HUES48 (cell line): ENCODE measurements around the gene PLAAT2.
A peak's percentile ranks its signal among the peaks of the same experiment; 100 is the strongest.

Experiments
- H3K27ac ChIP-seq: one replicate; pipeline ENCODE4 v1.7.0; 2013; ENCODE audit warnings: low read depth, low read length, inconsistent platforms
- H3K27me3 ChIP-seq: 2 replicates; pipeline ENCODE4 v1.6.1; 2013; ENCODE audit warnings: mild to moderate bottlenecking, low read length; ENCODE audit not compliant: control insufficient read depth, insufficient read depth
- H3K36me3 ChIP-seq: 2 replicates; pipeline ENCODE4 v1.6.1; 2013; ENCODE audit warnings: low read length; ENCODE audit not compliant: control insufficient read depth, insufficient read depth
- H3K4me1 ChIP-seq: 2 replicates; pipeline ENCODE4 v1.6.1; 2013; ENCODE audit warnings: mild to moderate bottlenecking, low read length; ENCODE audit not compliant: control insufficient read depth, insufficient read depth
- H3K4me3 ChIP-seq: 2 replicates; pipeline ENCODE4 v1.5.1; 2013; ENCODE audit warnings: mild to moderate bottlenecking, low read depth, low read length
- H3K9ac ChIP-seq: 2 replicates; pipeline ENCODE4 v1.6.1; 2013; ENCODE audit warnings: mild to moderate bottlenecking, low read depth, low read length, moderate library complexity
- H3K9me3 ChIP-seq: 2 replicates; pipeline ENCODE4 v1.6.1; 2013; ENCODE audit warnings: low read length; ENCODE audit not compliant: control insufficient read depth, insufficient read depth

PLAAT2 gene

DNA sequence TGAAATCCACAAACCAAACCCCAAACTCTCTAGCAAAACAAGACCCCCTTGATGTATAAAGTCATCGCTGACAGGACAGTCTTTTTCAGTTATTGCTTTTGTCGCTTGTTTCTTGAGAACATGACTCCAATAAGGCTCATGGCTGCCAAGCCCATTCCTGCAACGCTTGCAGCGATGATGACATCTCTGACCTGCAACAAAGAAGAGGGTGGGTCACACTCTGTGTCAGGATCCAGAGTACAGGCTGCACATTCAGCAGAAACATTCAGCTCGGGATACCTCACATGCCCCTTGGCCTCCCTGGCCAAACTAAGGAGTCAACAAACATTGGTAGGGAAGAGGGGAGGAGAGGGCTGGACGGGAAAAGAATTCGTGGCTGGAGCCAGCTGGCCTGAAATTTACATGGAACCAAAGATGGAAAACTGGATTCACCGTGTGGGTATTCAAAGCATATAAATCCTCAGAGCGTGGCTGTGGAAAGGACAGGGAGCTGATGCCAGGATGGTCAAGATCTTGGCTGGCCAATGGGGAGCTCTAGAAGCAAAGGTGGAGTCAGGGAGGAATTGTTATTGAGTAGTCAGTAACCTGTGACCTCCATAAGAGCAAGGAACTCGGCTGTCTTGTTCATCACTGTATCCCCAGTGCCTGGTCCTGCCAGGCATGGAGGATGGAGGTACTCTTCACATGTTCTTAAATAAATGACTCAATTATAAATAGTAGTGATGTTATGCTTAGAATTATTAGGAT, 11.8 kb upstream of the PLAAT2 start:
- Histone ChIP-seq H3K27me3 (no peaks in the 10 kb centered on the region), H3K27ac (peak overlapping the region; percentile 18), H3K9me3 (peaks cover 3% of the 10 kb centered on the region), H3K36me3 (peaks cover 40% of the 10 kb centered on the region), H3K9ac (no peak overlapping the region), H3K4me3 (no peak overlapping the region), H3K4me1 (no peaks in the 10 kb centered on the region)

DNA sequence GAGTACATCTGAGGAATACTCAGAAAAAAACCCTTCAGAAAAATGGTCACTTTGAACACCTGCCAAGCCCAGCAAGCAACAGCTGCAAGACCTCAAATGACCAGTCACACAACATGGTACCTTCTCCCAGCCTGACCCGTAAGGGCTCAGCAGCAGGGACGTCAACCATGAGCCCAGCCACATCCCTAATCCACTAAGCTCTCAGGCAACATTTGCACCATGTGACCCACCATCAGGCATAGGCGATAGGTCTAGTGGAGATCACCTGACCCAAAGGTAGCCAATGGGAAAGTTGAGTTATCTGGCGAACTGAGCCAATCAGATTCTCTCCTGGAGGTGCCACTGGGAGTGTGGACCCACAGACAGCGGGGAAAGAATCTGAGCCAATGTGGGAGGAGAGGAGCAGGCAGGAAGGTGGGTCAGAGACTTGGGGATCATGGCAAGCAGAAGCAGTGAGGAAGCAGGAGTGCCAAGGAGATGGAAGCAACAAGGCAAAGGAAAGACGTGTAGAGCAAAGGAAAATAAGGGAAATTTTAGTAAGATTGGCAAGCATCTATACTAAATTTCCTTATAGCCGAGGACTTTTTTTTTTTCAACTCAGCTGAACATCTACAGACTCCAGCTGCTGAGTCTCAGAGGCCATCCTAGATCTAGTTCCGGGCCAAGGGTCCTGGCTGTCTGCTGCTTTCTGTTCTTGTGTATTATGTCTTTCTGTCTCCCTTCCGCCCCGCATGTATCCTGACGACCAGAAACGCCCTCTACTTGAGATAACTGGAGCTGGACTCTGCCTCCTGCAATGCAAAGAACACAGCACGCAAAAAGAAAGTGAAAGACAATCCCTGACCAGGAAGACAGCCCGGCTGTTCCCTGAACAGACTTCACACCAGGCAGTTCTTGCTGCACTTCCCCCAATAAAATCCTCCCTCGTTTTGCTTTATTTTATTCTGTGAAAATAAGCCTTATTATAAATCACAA, 11.0 kb upstream of the PLAAT2 start:
- no peaks in the 10 kb centered on the region for H3K9me3 ChIP-seq
- peak overlapping the region; percentile 18 for H3K27ac ChIP-seq
- no peak overlapping the region for H3K9ac ChIP-seq
- no peak overlapping the region for H3K4me3 ChIP-seq
- no peaks in the 10 kb centered on the region for H3K27me3 ChIP-seq
- peaks cover 37% of the 10 kb centered on the region for H3K36me3 ChIP-seq
- H3K4me1 ChIP-seq: no peaks in the 10 kb centered on the region

DNA sequence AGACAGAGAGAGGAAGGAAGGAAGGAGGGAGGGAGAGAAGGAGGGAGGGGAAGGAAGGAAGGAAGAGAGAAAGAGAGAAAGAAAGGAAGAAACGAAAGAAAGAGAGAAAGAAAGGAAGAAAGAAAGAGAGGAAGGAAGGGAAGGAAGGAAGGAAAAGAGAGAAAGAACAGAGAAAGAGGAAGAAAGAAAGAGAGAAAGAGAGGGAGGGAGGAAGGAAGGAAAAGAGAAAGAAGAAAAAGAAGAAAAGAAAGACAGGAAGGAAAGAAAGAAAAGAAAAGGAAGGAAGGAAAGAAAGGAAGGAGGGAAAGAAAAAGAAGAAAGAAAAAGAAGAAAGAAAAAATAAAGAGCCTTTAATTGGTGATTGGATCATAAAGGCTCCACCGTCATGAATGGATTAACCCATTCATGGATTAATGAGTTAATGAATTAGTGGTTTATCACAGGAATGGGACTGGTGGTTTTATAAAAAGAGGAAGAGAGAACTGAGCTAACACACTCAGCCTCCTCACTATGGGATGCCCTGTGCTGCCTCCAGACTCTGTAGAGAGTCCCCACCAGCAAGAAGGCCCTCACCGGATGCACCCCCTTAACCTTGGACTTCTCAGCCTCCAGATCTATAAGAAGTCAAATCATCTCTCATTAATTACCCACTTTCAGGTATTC, 9.0 kb upstream of the PLAAT2 start:
- no peak overlapping the region for H3K27ac ChIP-seq
- peaks cover 9% of the 10 kb centered on the region; the same call in 1 of the 2 replicates for H3K4me1 ChIP-seq
- no peaks in the 10 kb centered on the region for H3K9me3 ChIP-seq
- H3K9ac ChIP-seq: no peak overlapping the region
- peaks cover 37% of the 10 kb centered on the region for H3K36me3 ChIP-seq
- no peak overlapping the region for H3K4me3 ChIP-seq
- H3K27me3 ChIP-seq: no peaks in the 10 kb centered on the region

DNA sequence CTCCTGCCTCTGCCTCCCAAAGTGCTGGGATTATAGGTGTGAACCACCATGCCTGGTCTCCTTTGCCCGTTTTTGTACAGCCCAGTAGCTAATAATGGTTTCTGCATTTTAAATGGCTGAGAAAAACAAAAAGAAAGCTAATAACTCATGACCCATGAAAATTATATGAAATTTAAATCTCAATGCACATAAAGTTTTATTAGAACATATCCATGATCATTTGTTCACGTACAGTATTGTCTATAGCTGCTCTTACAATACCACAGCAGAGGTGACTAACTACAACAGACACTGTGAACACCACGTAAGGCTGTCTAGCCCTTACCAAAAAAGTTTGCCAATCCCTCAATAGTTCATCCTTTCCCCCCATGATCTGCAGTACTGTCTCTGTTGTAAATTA, 6.4 kb upstream of the PLAAT2 start:
- H3K27ac ChIP-seq: no peak overlapping the region
- peaks cover 15% of the 10 kb centered on the region for H3K36me3 ChIP-seq
- H3K4me3 ChIP-seq: no peak overlapping the region
- H3K27me3 ChIP-seq: no peaks in the 10 kb centered on the region
- H3K9ac ChIP-seq: no peak overlapping the region
- H3K4me1 ChIP-seq: peaks cover 13% of the 10 kb centered on the region; the same call in 1 of the 2 replicates
- H3K9me3 ChIP-seq: no peaks in the 10 kb centered on the region

DNA sequence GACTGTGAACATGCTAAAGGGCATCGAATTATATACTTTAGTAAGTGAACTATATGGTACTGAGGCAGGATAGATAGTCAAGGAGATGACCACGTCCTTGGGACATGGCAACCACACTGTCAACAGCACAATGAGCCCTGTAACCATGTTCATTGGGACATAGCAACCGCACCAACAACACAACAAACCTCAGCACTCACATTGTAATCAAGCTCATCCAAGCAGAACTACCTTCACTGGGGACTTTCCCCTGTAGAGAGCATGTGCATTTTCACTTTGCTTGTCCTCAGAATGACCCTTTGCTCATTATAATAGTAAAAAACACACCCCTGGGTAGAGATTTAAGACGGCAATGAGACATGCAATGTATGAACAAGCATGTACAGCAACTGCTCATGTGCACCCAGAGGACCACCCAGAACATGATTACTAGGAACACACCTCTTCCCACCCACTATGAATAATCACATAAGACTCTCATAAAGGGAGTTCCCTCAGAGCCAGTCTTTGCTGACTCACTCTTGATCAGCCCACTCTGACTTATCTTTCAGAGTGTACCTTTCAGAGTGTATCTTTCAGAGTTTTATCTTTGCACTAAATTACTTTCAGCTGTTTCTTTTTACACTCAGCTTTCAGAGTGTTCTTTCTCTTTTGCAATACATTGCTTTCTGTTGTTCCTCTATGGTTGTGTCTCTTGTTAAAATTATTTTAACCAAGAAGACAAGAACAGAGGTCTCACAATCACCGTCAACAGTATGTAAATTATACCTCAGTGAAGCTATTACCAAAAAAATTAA, 4.1 kb upstream of the PLAAT2 start:
- H3K27ac ChIP-seq: peak overlapping the region; percentile 63
- no peak overlapping the region for H3K4me3 ChIP-seq
- H3K9ac ChIP-seq: peak overlapping the region; percentile 19; the same call in 1 of the 2 replicates
- no peaks in the 10 kb centered on the region for H3K27me3 ChIP-seq
- peaks cover 13% of the 10 kb centered on the region; the same call in 1 of the 2 replicates for H3K4me1 ChIP-seq
- no peaks in the 10 kb centered on the region for H3K9me3 ChIP-seq
- no peaks in the 10 kb centered on the region for H3K36me3 ChIP-seq

DNA sequence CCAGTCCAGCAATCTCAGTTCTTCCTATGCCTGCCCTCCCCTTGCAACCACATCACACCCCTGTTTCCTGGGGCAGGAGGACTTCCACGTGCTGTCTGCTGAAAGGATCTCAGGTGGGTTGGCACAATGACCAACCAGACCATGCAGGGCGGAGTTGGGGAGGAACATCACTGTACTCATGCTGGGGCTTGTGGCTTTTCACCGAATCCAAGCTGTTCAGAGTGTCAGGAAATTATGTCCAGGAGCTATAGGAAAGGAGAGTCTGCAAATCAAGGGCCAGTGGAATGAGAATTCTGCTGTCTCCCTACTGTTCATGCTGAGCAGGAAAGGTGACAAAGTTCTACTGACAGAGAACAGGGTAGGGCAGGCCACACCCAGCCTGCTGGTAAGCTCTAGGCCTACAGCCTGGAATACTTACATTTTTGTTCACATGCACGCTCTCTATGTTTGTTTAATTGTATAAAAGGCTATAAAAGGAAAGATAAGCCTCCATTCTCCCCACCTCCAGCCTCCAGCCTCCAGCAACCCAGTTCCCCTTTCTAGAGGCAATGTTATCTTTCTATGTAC, 1.7 kb upstream of the PLAAT2 start:
- H3K27ac ChIP-seq: no peak overlapping the region
- no peak overlapping the region for H3K4me3 ChIP-seq
- peaks cover 13% of the 10 kb centered on the region; the same call in 1 of the 2 replicates for H3K4me1 ChIP-seq
- no peaks in the 10 kb centered on the region for H3K36me3 ChIP-seq
- H3K9me3 ChIP-seq: no peaks in the 10 kb centered on the region
- no peak overlapping the region for H3K9ac ChIP-seq
- H3K27me3 ChIP-seq: no peaks in the 10 kb centered on the region

DNA sequence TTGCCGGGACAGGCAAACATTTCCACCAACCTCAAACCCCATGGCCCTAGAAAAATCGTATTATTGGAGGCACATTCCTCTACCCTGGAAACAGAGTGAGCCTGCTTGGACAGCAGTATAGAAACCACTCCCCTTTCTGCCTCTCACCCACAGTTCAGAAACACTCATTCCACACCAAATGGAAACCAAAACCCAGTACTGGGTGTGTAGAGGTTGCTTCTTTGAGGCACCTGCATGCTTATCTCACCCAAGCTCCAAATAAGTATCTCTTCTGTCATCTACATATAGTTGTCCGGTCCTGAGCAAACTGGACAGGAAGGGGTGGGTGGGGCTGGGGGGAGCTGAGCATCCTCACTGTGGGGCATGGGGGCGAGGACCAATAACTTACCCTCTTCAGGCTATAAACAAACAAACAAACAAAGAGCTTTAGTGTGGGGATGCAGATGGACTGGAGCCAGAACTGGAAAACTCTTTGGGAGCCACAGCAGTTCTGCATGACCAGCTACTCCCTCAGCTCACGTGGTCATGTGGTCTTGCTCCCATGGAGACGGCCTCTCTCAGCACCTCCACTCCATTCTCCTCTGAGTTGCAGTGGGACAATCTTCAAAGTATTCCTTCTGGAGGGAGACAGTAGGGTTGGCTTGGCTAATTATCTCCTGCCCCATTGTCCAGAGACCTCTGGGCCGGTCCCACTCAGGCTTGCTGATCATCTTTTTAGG, 1.0 kb upstream of the PLAAT2 start:
- H3K27ac ChIP-seq: no peak overlapping the region
- no peaks in the 10 kb centered on the region for H3K36me3 ChIP-seq
- no peak overlapping the region for H3K4me3 ChIP-seq
- H3K9me3 ChIP-seq: no peaks in the 10 kb centered on the region
- H3K9ac ChIP-seq: no peak overlapping the region
- peaks cover 13% of the 10 kb centered on the region; the same call in 1 of the 2 replicates for H3K4me1 ChIP-seq
- H3K27me3 ChIP-seq: no peaks in the 10 kb centered on the region

DNA sequence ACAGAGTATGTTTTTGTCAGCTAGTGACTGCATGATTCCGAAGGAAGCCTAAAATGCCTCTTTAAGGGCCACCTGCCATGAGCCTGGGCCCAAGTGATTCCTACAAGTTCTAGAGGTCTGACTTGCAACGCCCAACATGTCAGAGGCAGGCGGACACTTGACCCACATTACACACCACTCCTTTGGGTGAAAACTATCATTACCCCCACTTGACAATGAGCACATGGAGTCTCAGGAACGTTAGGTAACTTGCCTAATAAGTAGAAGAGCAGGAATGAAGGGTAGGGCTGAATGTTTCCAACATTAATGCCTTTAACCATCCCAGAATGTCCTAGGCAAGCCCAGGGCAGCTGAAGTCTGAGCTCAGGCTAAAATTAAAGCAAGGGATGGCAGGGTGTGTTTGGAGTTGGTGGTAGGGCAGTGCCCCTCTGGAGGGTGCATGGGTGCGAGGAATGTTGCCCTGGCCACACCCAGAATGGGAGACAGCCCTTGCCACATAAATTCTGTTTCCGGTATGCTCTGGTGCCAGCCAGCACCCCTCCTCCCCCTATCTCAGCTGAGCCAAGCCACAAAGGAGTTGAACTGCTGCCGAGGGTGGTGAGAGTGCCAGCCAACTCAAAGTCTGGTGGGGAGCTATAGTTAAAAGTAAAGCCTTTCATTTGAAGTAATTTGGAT, 2.5 kb downstream of the PLAAT2 start:
- no peaks in the 10 kb centered on the region; the same call in 1 of the 2 replicates for H3K27me3 ChIP-seq
- H3K4me3 ChIP-seq: no peak overlapping the region
- peaks cover 6% of the 10 kb centered on the region; the same call in 1 of the 2 replicates for H3K4me1 ChIP-seq
- no peaks in the 10 kb centered on the region for H3K36me3 ChIP-seq
- H3K9ac ChIP-seq: no peak overlapping the region
- no peak overlapping the region for H3K27ac ChIP-seq
- H3K9me3 ChIP-seq: no peaks in the 10 kb centered on the region

DNA sequence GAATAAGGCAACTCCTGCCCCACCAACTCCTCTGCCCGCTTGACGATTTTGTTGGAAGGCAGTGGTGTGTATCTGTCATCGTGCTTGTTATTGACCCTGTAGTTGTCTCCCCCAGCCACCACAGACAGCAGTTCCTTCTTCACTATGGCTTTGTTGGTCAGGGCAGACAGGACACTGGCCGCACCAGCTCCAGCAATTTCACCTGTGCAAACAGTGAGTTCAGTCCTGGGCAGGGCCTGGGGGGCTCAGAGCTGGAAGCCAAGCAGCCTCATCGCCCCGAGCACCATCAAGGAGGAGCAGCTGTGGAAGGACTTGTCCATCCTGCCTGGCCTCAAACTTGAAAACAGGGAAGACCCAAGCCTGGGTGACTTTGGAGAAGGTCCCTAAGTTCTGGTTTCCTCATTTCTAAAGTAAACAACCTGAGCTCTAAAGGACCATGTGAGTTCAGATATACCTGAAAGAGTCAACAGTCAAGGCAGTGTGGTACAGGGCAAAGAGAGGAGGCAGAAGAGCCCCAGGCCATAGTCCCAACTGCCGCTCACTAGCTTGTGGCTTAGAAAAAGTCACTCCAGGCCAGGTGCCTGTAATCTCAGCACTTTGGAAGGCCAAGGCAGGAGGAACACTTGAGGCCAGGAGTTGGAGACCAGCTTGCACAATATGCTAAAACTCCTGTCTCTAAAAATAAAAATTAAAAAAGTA, 4.6 kb downstream of the PLAAT2 start:
- Histone ChIP-seq H3K4me1 (peaks cover 12% of the 10 kb centered on the region), H3K36me3 (no peaks in the 10 kb centered on the region), H3K27ac (no peak overlapping the region), H3K4me3 (no peak overlapping the region), H3K9me3 (no peaks in the 10 kb centered on the region), H3K27me3 (no peaks in the 10 kb centered on the region; the same call in 1 of the 2 replicates), H3K9ac (no peak overlapping the region)
